A673 (cell line): Measurements from ENCODE around the gene HERC3. TPM values are rescaled to one million over a fixed set of nuclear protein-coding genes. Genes with fewer than 3 reads are reported as not detected.

ENCODE experiments used
- BruUV-seq: library from RNA; stranded (reverse); fragments of 400-500 nt; replicated peaks from 2 replicates; lab custom pipeline; 2021; lab: Mats Ljungman, UMichigan
- CTCF ChIA-PET: fragments of 300-600 bp; sonication (Branson Sonifier 250); formaldehyde crosslinking; loops from one replicate; lab custom pipeline; 2022; ENCODE audit warnings: antibody characterized with exemption; lab: Charles Lee
- POLR2A ChIA-PET: fragments of 300-600 bp; sonication (Branson Sonifier 250); formaldehyde crosslinking; loops from one replicate; lab custom pipeline; 2022; ENCODE audit warnings: antibody characterized with exemption; ENCODE audit not compliant: low non-redundant PET; lab: Charles Lee
- DNase-seq: peaks from one replicate; pipeline ENCODE4 v3.0.0-alpha.2; 2015; ENCODE audit warnings: low spot score
- H3K27ac ChIP-seq: fragments of 200-600 bp; sonication (generic); 2 replicates; pipeline ENCODE4 v1.5.1; 2016; ENCODE audit warnings: mixed run types, low read depth, mild to moderate bottlenecking, mixed read lengths, antibody characterized with exemption, low read length; ENCODE audit not compliant: poor library complexity, severe bottlenecking
- H3K27me3 ChIP-seq: fragments of 200-600 bp; sonication (generic); replicated peaks from 2 replicates; pipeline ENCODE4 v1.6.1; 2017; ENCODE audit warnings: mixed run types, low read depth, mild to moderate bottlenecking, mixed read lengths, antibody characterized with exemption, low read length; ENCODE audit not compliant: insufficient read depth, poor library complexity
- H3K36me3 ChIP-seq: fragments of 200-600 bp; sonication (generic); 2 replicates; pipeline ENCODE4 v1.6.1; 2016; ENCODE audit warnings: mixed run types, mild to moderate bottlenecking, mixed read lengths, antibody characterized with exemption, low read length; ENCODE audit not compliant: insufficient read depth, poor library complexity, severe bottlenecking
- H3K4me1 ChIP-seq: fragments of 200-600 bp; sonication (generic); 2 replicates; pipeline ENCODE4 v1.6.1; 2017; ENCODE audit warnings: mixed run types, mild to moderate bottlenecking, mixed read lengths, antibody characterized with exemption, low read length; ENCODE audit not compliant: insufficient read depth, poor library complexity, severe bottlenecking
- H3K4me3 ChIP-seq: fragments of 200-600 bp; sonication (generic); 2 replicates; pipeline ENCODE4 v1.5.1; 2016; ENCODE audit warnings: low read depth, mixed run types, mild to moderate bottlenecking, mixed read lengths, low read length; ENCODE audit not compliant: poor library complexity, severe bottlenecking
- H3K9me3 ChIP-seq: fragments of 200-600 bp; sonication (generic); 2 replicates; pipeline ENCODE4 v1.6.1; 2016; ENCODE audit warnings: mixed run types, low read depth, mild to moderate bottlenecking, mixed read lengths, antibody characterized with exemption, low read length; ENCODE audit not compliant: poor library complexity, severe bottlenecking
- CTCF ChIP-seq: fragments of 300-800, 200-600 bp; sonication (generic); conservative IDR thresholded peaks from 2 replicates; pipeline ENCODE4 v1.5.1; 2017; ENCODE audit warnings: low read depth, mild to moderate bottlenecking, antibody characterized with exemption, low read length, moderate library complexity, mixed read lengths
- EZH2 ChIP-seq: fragments of 200-600 bp; sonication (generic); IDR thresholded peaks from 2 replicates; pipeline ENCODE4 v1.6.1; 2017; ENCODE audit warnings: borderline replicate concordance, low read depth, mild to moderate bottlenecking, mixed read lengths, antibody characterized with exemption, low read length; ENCODE audit not compliant: poor library complexity, severe bottlenecking
- intact Hi-C: fragments of 100-400 bp; cut with micrococcal nuclease; formaldehyde crosslinking; loops from one replicate; pipeline ENCODE4 v1.10.0; 2022; ENCODE audit not compliant: unreplicated experiment
- total RNA-seq: library from RNA; stranded (reverse); gene quantifications from 2 replicates; pipeline ENCODE4 v1.2.3, GENCODE V29; 2021

The HERC3 gene
- total RNA-seq, 1 experiment from 2014 or later = 0.71 TPM

- POLR2A ChIA-PET = no interaction called here
- no peaks in the 10 kb centered on the region for H3K36me3 ChIP-seq
- CTCF ChIA-PET = no interaction called here
- no peaks in the 10 kb centered on the region for H3K9me3 ChIP-seq
- no peak overlapping the region for H3K27ac ChIP-seq
- intact Hi-C loops = no loop called here
- no peak overlapping the region for H3K4me3 ChIP-seq
- TF ChIP-seq CTCF (no peak), EZH2 (no peak)
- BruUV-seq = no TSS peak
- H3K4me1 ChIP-seq = no peaks in the 10 kb centered on the region
- H3K27me3 ChIP-seq = no peaks in the 10 kb centered on the region
- no peak for DNase-seq
These were observed 151.4 kb downstream of the HERC3 start for GRCh38 chr4:88743696-88744095.

GRCh38 chr4:88744609-88745008 lies 152.3 kb downstream of the HERC3 start:
- Histone ChIP-seq H3K4me1 (no peaks in the 10 kb centered on the region), H3K4me3 (no peak overlapping the region), H3K36me3 (peaks cover 4% of the 10 kb centered on the region), H3K9me3 (no peaks in the 10 kb centered on the region), H3K27me3 (no peaks in the 10 kb centered on the region), H3K27ac (no peak overlapping the region)
- ChIA-PET CTCF (no interaction called here), POLR2A (no interaction called here)
- intact Hi-C loops = no loop called here
- TF ChIP-seq EZH2 (no peak), CTCF (no peak)
- DNase-seq = no peak
- BruUV-seq = no TSS peak

- TF ChIP-seq EZH2 = no peak
- no peak for TF ChIP-seq CTCF
- Histone ChIP-seq H3K4me1 (no peaks in the 10 kb centered on the region), H3K27me3 (no peaks in the 10 kb centered on the region), H3K27ac (no peak overlapping the region), H3K36me3 (peaks cover 7% of the 10 kb centered on the region), H3K9me3 (no peaks in the 10 kb centered on the region), H3K4me3 (no peak overlapping the region)
- CTCF ChIA-PET = no interaction called here
- intact Hi-C loops = no loop called here
- POLR2A ChIA-PET = no interaction called here
- no TSS peak for BruUV-seq
- no peak for DNase-seq
These were observed 152.9 kb downstream of the HERC3 start for GRCh38 chr4:88745175-88745574.
